Suprapubic skin (tissue), 4 donors: ENCODE measurements around the gene KLHL8.

ENCODE experiments used
- CTCF ChIP-seq, 2 donors: fragments of 200-600 bp in 1 of 2; fragments of 450-650 bp in 1 of 2; sonication (generic) in 1 of 2; IDR thresholded peaks; one replicate each; pipeline ENCODE4 v1.5.1; 2016 to 2019; ENCODE audit warnings: antibody characterized with exemption in 2 of 2, mild to moderate bottlenecking in 1 of 2, moderate library complexity in 1 of 2
- EP300 ChIP-seq: sonication (generic); formaldehyde crosslinking; IDR thresholded peaks from one replicate; pipeline ENCODE4 v1.6.1; 2017; ENCODE audit warnings: antibody characterized with exemption
- POLR2AphosphoS5 ChIP-seq, 3 donors: sonication (generic); formaldehyde crosslinking; IDR thresholded peaks; one replicate each; pipeline ENCODE4 v1.6.1; 2017; ENCODE audit warnings: antibody characterized with exemption in 3 of 3

GRCh38 chr4:87236861-87237260 lies 16.4 kb upstream of the KLHL8 start:
- TF ChIP-seq CTCF (IDR thresholded peaks at IDR 0.05): no peak
- TF ChIP-seq POLR2AphosphoS5 (IDR thresholded peaks at IDR 0.05): no peak
- no peak for TF ChIP-seq EP300
